ENCODE results near the gene DOHH. TPM values are rescaled to one million over a fixed set of nuclear protein-coding genes. Genes with fewer than 3 reads are reported as not detected.

The DOHH gene
- total and polyA plus RNA-seq, 9 of the 15 experiments (the other 6 are each of a cell fraction or from before 2014, with no cell fraction given) = 0.14 to 47.2 (median 5.1) TPM

- H3K27ac ChIP-seq (ENCODE audit: extremely low read depth, low read depth, low read length) = no peak overlapping the region
- 86% methylated on average over 27 of the region's 33 CpGs for WGBS (ENCODE audit: insufficient coverage, low coverage, missing lambda C conversion rate)
- H3K4me3 ChIP-seq = no peak overlapping the region
- in situ Hi-C loops (cut with MboI) (no loop called here), intact Hi-C loops (cut with micrococcal nuclease) (no loop called here)
- ChIA-PET POLR2A (no interaction called here), CTCF (ENCODE audit: low intra/inter-chr PET ratio) (no interaction called here)
- H3K27me3 ChIP-seq (ENCODE audit: control insufficient read depth in 2 of 2, insufficient read depth in 2 of 2, low read length in 2 of 2) = no peaks in the 10 kb centered on the region
- no peak overlapping the region for H3K9ac ChIP-seq (ENCODE audit: insufficient read depth in 1 of 2, low read depth in 2 of 2, low read length in 2 of 2)
- H4K20me1 ChIP-seq (replicated peaks; ENCODE audit: control insufficient read depth, insufficient read depth, low read length) = peaks cover 5% of the 10 kb centered on the region
- no peaks in the 10 kb centered on the region for H3K9me1 ChIP-seq (ENCODE audit: control insufficient read depth, insufficient read depth, low read length)
- TF ChIP-seq ZBTB33 (CRISPR knock-in tag; IDR thresholded peaks at IDR 0.05) (peak; percentile 88), ZKSCAN1 (IDR thresholded peaks at IDR 0.05; ENCODE audit: low read depth, low read length) (no peak)
- H3K4me1 ChIP-seq (replicated peaks in 1 of 2; ENCODE audit: control insufficient read depth in 2 of 2, insufficient read depth in 2 of 2, low read length in 2 of 2) = peaks cover 0 to 26% of the 10 kb centered on the region in 2 experiments; a peak in 2 of 5 replicates
- no peak for FAIRE-seq
- H3K4me2 ChIP-seq (ENCODE audit: insufficient read depth, low read length) = no peak overlapping the region
- no peak for ATAC-seq
- no TSS peak for BruUV-seq (replicated peaks)
- H3K9me3 ChIP-seq (replicated peaks; ENCODE audit: control insufficient read depth, insufficient read depth, low read depth, low read length) = no peaks in the 10 kb centered on the region
- no peak for DNase-seq (ENCODE audit: extremely low read depth in 1 of 4, low spot score in 3 of 4)
- H3K36me3 ChIP-seq (ENCODE audit: control insufficient read depth, insufficient read depth, low read length) = peaks cover 84% of the 10 kb centered on the region; the same call in 2 of the 3 replicates
- peaks cover 31% of the 10 kb centered on the region for H3K79me2 ChIP-seq (ENCODE audit: control insufficient read depth, insufficient read depth, low read length)
- H2AFZ ChIP-seq (ENCODE audit: low read depth, low read length) = no peak overlapping the region
These were observed 56.4 kb downstream of the DOHH start for GRCh38 chr19:3443840-3444694.
